ENCODE measurements around the gene RIN1. TPM values are rescaled to one million over a fixed set of nuclear protein-coding genes. Genes with fewer than 3 reads are reported as not detected.

Gene RIN1
- total and polyA plus RNA-seq, 2 of the 13 experiments (the other 11 are each of a cell fraction or from before 2014, with no cell fraction given): 2.4 to 4.1 TPM

GRCh38 chr11:66289548-66290329, 46.5 kb downstream of the RIN1 start (continued):
- no peak for TF ChIP-seq ZNF281 (CRISPR knock-in tag; IDR thresholded peaks at IDR 0.05; ENCODE audit: borderline replicate concordance)
- peak; percentile 55; the same call in 1 of the 2 replicates for TF ChIP-seq ZNF333 (CRISPR knock-in tag; IDR thresholded peaks at IDR 0.05; ENCODE audit: borderline replicate concordance)
- TF ChIP-seq NFIC (IDR thresholded peaks at IDR 0.05; ENCODE audit: low read length): no peak
- TF ChIP-seq NFKB2 (CRISPR knock-in tag; IDR thresholded peaks at IDR 0.05; ENCODE audit: borderline replicate concordance): peak; percentile 60; the same call in 1 of the 2 replicates
- peak; percentile 68; the same call in 1 of the 2 replicates for TF ChIP-seq ZNF510 (CRISPR knock-in tag; IDR thresholded peaks at IDR 0.05; ENCODE audit: low read depth)
- no peak for TF ChIP-seq SKI (IDR thresholded peaks at IDR 0.05; ENCODE audit: partially characterized antibody)
- no peak; the same call in 1 of the 2 replicates for TF ChIP-seq SNAPC5 (CRISPR knock-in tag; IDR thresholded peaks at IDR 0.05; ENCODE audit: borderline replicate concordance)
- TF ChIP-seq, protein P1, sequence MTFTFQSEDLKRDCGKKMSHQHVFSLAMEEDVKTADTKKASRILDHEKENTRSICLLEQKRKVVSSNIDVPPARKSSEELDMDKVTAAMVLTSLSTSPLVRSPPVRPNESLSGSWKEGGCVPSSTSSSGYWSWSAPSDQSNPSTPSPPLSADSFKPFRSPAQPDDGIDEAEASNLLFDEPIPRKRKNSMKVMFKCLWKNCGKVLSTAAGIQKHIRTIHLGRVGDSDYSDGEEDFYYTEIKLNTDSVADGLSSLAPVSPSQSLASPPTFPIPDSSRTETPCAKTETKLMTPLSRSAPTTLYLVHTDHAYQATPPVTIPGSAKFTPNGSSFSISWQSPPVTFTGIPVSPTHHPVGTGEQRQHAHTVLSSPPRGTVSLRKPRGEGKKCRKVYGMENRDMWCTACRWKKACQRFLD (CRISPR knock-in tag; IDR thresholded peaks at IDR 0.05; ENCODE audit: borderline replicate concordance): peak; percentile 43; the same call in 1 of the 2 replicates
- peak; percentile 82 for TF ChIP-seq SRSF1 (optimal IDR thresholded peaks at IDR 0.05; ENCODE audit: low read depth, low read length)
- TF ChIP-seq, protein P2, sequence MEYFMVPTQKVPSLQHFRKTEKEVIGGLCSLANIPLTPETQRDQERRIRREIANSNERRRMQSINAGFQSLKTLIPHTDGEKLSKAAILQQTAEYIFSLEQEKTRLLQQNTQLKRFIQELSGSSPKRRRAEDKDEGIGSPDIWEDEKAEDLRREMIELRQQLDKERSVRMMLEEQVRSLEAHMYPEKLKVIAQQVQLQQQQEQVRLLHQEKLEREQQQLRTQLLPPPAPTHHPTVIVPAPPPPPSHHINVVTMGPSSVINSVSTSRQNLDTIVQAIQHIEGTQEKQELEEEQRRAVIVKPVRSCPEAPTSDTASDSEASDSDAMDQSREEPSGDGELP (IDR thresholded peaks at IDR 0.05; ENCODE audit: borderline replicate concordance, low read depth): no peak
- TF ChIP-seq ASH2L (IDR thresholded peaks at IDR 0.05; ENCODE audit: insufficient read length, low read depth, low read length): no peak
- TF ChIP-seq KLF6 (CRISPR knock-in tag; IDR thresholded peaks at IDR 0.05): peak; percentile 80; the same call in 1 of the 2 replicates
- no peak for TF ChIP-seq SRSF4 (IDR thresholded peaks at IDR 0.05; ENCODE audit: low read depth, low read length, poor library complexity, severe bottlenecking)
- no peak for TF ChIP-seq NONO (IDR thresholded peaks at IDR 0.05)
- no peak; the same call in 1 of the 2 replicates for TF ChIP-seq NONO (CRISPR knock-in tag; conservative IDR thresholded peaks at IDR 0.05)
- TF ChIP-seq ZNF160 (CRISPR knock-in tag; IDR thresholded peaks at IDR 0.05): peak; percentile 72; the same call in 1 of the 2 replicates
- TF ChIP-seq TSC22D2 (CRISPR knock-in tag; IDR thresholded peaks at IDR 0.05; ENCODE audit: borderline replicate concordance): 0 out of 2 replicates have a peak, but pooled peaks have one; percentile 82
- TF ChIP-seq SP5 (CRISPR knock-in tag; IDR thresholded peaks at IDR 0.05; ENCODE audit: borderline replicate concordance, low read depth): no peak
- no peak for TF ChIP-seq THAP7 (CRISPR knock-in tag; IDR thresholded peaks at IDR 0.05)
- peak; percentile 75; the same call in 1 of the 2 replicates for TF ChIP-seq ZNF670 (CRISPR knock-in tag; IDR thresholded peaks at IDR 0.05; ENCODE audit: borderline replicate concordance)
- TF ChIP-seq ZNF547 (CRISPR knock-in tag; IDR thresholded peaks at IDR 0.05): peak; percentile 82
- TF ChIP-seq NFE2L1 (CRISPR knock-in tag; IDR thresholded peaks at IDR 0.05; ENCODE audit: borderline replicate concordance): no peak
- TF ChIP-seq ZFYVE20 (CRISPR knock-in tag; IDR thresholded peaks at IDR 0.05; ENCODE audit: borderline replicate concordance, low read depth): 0 out of 2 replicates have a peak, but pooled peaks have one; percentile 38

All from HepG2 (cell line).